ENCODE results near the gene BBLN. TPM values are rescaled to one million over a fixed set of nuclear protein-coding genes. Genes with fewer than 3 reads are reported as not detected.

BBLN gene
- total RNA-seq, 4 donors from 2014 or later = 97.3 to 178 (median 149) TPM

DNA sequence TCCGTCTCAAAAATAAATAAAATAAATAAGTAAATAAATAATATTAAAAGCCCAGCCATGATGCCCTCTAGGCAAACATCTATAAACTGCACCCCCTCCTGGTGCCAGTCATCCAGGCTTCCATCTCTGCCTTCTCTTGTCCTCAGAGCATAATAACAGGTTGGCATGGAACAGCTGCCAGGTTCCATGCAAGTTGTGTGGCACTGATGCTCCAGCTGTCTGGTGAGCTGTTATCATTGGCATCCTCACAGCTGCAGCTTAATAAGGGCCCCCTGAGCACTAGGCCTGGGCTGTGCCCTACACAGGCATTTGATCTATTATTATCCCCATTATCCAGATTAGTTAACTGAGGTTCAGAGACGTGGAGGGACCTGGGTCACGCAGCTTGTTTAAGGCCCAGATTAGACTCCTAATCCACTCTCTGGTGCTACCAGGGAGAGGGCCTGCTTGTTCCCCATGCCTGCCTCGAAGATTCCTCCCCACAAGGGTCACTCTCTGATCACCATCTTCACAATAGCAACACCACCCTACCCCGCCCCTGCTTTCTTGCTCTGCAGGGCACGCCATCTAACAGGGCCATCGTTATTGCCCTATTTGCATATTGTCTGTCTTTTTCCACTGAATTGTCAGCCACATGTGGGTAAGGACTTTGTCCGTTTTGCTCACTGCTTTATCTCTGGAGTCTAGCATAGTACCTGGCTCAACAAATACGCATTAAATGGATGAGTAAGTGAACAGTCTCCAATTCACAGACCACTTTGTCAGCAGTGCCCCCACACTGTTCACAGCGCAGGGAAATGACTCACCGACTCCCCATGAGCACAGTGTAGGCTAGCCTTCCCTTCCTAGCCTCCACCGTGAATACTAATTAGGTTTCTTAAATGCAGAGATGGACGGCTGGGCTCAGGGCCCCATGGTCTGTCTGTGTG lies 41.6 kb downstream of the BBLN start:
- Histone ChIP-seq H3K9me3 (no peaks in the 10 kb centered on the region), H3K27ac (no peak overlapping the region), H3K27me3 (peaks cover 20% of the 10 kb centered on the region), H3K36me3 (no peaks in the 10 kb centered on the region), H3K4me1 (peaks cover 4 to 15% (median 13%) of the 10 kb centered on the region in 4 donors), H3K4me3 (no peak overlapping the region)
- TF ChIP-seq EP300 (IDR thresholded peaks at IDR 0.05; ENCODE audit: low read depth) (no peak), POLR2AphosphoS5 (IDR thresholded peaks at IDR 0.05) (no peak), POLR2A (IDR thresholded peaks at IDR 0.05) (no peak)
- TF ChIP-seq, protein P1, sequence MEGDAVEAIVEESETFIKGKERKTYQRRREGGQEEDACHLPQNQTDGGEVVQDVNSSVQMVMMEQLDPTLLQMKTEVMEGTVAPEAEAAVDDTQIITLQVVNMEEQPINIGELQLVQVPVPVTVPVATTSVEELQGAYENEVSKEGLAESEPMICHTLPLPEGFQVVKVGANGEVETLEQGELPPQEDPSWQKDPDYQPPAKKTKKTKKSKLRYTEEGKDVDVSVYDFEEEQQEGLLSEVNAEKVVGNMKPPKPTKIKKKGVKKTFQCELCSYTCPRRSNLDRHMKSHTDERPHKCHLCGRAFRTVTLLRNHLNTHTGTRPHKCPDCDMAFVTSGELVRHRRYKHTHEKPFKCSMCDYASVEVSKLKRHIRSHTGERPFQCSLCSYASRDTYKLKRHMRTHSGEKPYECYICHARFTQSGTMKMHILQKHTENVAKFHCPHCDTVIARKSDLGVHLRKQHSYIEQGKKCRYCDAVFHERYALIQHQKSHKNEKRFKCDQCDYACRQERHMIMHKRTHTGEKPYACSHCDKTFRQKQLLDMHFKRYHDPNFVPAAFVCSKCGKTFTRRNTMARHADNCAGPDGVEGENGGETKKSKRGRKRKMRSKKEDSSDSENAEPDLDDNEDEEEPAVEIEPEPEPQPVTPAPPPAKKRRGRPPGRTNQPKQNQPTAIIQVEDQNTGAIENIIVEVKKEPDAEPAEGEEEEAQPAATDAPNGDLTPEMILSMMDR (IDR thresholded peaks at IDR 0.05) = no peak
- 82% methylated on average over 4 to 13 of the region's 13 CpGs for WGBS, 2 donors (ENCODE audit: low coverage in 1 of 2)
- DNase-seq = no peak
- in situ Hi-C loops (cut with MboI; ENCODE audit: low pct_ligation_motif_present in 1 of 4, low pct_unique_long_range_greater_than_20kb in 1 of 4, low sequenced_read_pairs in 3 of 4) = no loop called here
- intact Hi-C loops (cut with DNase I; ENCODE audit: low total_unique reads) = no loop called here

GRCh38 chr9:128202648-128203023 lies 42.6 kb downstream of the BBLN start:
- in situ Hi-C loops (cut with MboI; ENCODE audit: low pct_ligation_motif_present in 1 of 4, low pct_unique_long_range_greater_than_20kb in 1 of 4, low sequenced_read_pairs in 3 of 4) = no loop called here
- Histone ChIP-seq H3K4me3 (no peak overlapping the region), H3K27ac (no peak overlapping the region)

DNA sequence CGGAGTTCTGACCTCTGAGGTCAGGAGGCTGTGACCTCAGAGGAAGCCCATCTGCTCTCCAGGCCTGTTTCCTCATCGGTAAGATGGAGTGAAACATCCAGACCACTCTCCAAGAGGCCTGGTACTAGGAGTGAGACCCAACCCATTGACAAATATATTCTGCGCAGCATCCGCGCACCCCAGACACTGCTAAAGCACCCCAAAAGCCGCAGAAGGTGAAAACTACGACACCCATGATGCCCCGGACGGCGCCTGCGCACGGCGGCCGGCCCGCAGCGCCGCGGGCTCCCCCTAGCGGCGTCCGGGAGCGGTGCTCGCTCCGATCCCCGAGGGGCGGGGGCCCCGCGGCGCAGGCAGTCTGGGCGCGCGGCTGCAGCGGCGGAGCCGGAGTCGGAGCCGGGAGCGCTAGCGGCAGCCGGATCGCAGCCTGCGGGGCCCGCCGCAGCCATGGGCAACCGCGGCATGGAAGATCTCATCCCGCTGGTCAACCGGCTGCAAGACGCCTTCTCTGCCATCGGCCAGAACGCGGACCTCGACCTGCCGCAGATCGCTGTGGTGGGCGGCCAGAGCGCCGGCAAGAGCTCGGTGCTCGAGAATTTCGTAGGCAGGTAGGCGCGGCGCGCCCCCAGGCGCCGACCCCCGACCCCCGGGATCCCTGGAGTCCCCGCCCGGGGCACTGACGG lies 43.1 kb downstream of the BBLN start, which contains the start of gene DNM1:
TSS of gene DNM1 (plus strand) at position 356 of the 683 bp plus-strand sequence. CDS start at position 448, 92 bp downstream.
- in situ Hi-C loops (cut with MboI; ENCODE audit: low pct_ligation_motif_present in 1 of 4, low pct_unique_long_range_greater_than_20kb in 1 of 4, low sequenced_read_pairs in 3 of 4) = no loop called here
- H3K27ac ChIP-seq = peak within 1 kb of the TSS; percentile 32 to 53 (median 41)
- WGBS, 2 donors (ENCODE audit: low coverage in 1 of 2) = 3% methylated on average over 5 of the region's 72 CpGs; no CpG with 5 or more reads in 1 of the 2 donors
- intact Hi-C loops (cut with DNase I; ENCODE audit: low total_unique reads) = no loop called here
- TF ChIP-seq EP300 (IDR thresholded peaks at IDR 0.05; ENCODE audit: low read depth) = no peak
- no peak for TF ChIP-seq POLR2A (IDR thresholded peaks at IDR 0.05)
- TF ChIP-seq POLR2AphosphoS5 (IDR thresholded peaks at IDR 0.05) = peak in 1 of 3 donors; percentile 28
- TF ChIP-seq, protein P1 (IDR thresholded peaks at IDR 0.05) = peak; percentile 29 to 92 (median 83)
- peak; percentile 62 for DNase-seq
- H3K36me3 ChIP-seq = no peaks in the 10 kb centered on the region
- no peaks in the 10 kb centered on the region for H3K9me3 ChIP-seq
- peaks cover 4 to 15% (median 13%) of the 10 kb centered on the region in 4 donors for H3K4me1 ChIP-seq
- H3K4me3 ChIP-seq = peak within 1 kb of the TSS; percentile 43 to 74 (median 66)
- peaks cover 20% of the 10 kb centered on the region for H3K27me3 ChIP-seq

More at GRCh38 chr9:128202648-128203023, 42.6 kb downstream of the BBLN start:
- intact Hi-C loops (cut with DNase I; ENCODE audit: low total_unique reads) = no loop called here
- Histone ChIP-seq H3K36me3 (no peaks in the 10 kb centered on the region), H3K4me1 (peaks cover 4 to 15% (median 13%) of the 10 kb centered on the region in 4 donors), H3K9me3 (no peaks in the 10 kb centered on the region), H3K27me3 (peaks cover 20% of the 10 kb centered on the region)
- TF ChIP-seq POLR2AphosphoS5 (IDR thresholded peaks at IDR 0.05) (no peak), POLR2A (IDR thresholded peaks at IDR 0.05) (no peak), EP300 (IDR thresholded peaks at IDR 0.05; ENCODE audit: low read depth) (no peak)
- TF ChIP-seq, protein P1 (IDR thresholded peaks at IDR 0.05) = no peak
- 8 to 33% methylated on average over 1 to 2 of the region's 2 CpGs for WGBS, 2 donors (ENCODE audit: low coverage in 1 of 2)
- DNase-seq = no peak

All from transverse colon (tissue), 4 donors.